Mucosa of gallbladder (tissue), 1 donor: Measurements from ENCODE around the gene GUCD1. TPM values are rescaled to one million over a fixed set of nuclear protein-coding genes. Genes with fewer than 3 reads are reported as not detected.

ENCODE experiments used
- DNase-seq: peaks from one replicate; pipeline ENCODE4 v3.0.0-alpha.2; 2020; ENCODE audit warnings: low spot score
- total RNA-seq: library from RNA; stranded (reverse); gene quantifications from one replicate; pipeline ENCODE4 v1.2.1, GENCODE V29; 2021
- donor health status: DM: no; HTN: no; CAD: no.

Gene GUCD1
- total RNA-seq, 1 donor from 2014 or later = 201 TPM

GRCh38 chr22:24590596-24591173, 35.7 kb upstream of the GUCD1 start:
- no peak for DNase-seq

DNA sequence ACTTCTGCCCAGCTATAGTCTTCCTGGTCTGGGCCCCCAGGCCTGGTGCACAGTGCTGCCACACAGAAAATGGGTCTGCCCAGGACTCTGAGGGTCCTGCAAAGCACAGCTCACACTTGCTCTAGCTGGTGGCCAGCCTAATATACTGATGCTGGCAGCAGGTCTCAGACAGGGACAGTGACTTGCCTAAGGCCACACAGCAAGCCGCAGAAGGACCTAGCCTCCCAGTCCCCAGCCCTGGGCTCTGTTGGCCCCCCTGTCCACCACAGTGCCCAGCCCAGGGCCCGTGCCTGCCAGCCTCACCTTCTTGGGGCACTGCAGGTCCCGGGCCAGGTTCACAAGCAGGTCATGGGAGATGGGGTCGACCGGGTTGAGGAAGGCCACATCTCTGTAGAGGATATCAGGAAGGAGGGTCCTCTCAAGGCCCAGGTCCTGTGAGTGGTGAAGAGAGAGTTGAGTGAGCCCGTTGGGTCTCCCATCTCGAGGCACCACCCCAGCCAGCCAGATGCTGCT, 34.6 kb upstream of the GUCD1 start:
- no peak for DNase-seq

GRCh38 chr22:24588757-24589481, 34.0 kb upstream of the GUCD1 start:
- no peak for DNase-seq

- DNase-seq = peak; percentile 65
Measured at GRCh38 chr22:24588381-24588756, 33.4 kb upstream of the GUCD1 start.

DNA sequence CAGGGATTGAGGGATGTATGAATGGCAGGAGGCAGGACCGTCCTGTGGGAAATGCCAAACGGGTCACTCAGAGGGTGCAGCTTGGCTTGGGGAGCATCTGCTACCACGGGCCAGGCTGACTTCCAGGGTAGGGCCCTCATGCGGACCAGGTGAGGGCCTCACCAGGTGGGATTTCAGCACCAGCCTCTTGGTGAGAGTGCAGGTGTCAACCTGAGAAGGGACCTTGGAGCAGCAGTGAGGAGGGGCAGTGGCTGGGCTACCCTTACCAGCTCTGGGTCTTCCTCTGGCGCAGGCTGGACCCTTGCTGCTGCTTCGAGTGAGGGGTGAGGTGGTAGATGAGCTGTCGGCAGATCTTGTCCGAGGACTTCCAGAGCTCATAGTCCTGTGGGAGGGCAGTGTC, 33.0 kb upstream of the GUCD1 start:
- no peak for DNase-seq

- no peak for DNase-seq
Measured at GRCh38 chr22:24587251-24587650, 32.3 kb upstream of the GUCD1 start.

GRCh38 chr22:24585927-24586546, 31.1 kb upstream of the GUCD1 start:
- no peak for DNase-seq

- DNase-seq = no peak
Measured at GRCh38 chr22:24585461-24585860, 30.5 kb upstream of the GUCD1 start.

GRCh38 chr22:24584871-24585411, 30.0 kb upstream of the GUCD1 start:
- no peak for DNase-seq

GRCh38 chr22:24584166-24584790, 29.3 kb upstream of the GUCD1 start:
- no peak for DNase-seq

- peak; percentile 24 for DNase-seq
Measured at GRCh38 chr22:24583221-24584165, 28.6 kb upstream of the GUCD1 start.

- DNase-seq = no peak
Measured at GRCh38 chr22:24582056-24582814, 27.3 kb upstream of the GUCD1 start.

DNA sequence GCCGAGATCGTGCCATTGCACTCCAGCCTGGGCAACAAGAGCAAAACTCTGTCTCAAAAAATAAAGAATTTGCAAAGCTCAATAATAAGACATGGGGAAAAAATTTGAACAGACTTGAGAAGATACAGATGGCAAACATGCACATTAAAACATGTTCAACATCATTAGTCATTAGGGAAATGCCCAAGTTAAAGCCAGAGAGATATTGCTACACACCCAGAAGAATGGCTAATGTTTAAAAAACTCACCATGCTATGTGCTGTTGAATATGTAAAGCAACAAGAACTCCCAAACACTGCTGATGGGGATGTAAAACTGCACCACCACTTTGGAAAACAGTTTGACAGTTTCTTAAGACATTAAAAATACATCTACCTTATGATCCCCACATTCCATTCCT, 25.3 kb upstream of the GUCD1 start:
- DNase-seq = no peak

DNA sequence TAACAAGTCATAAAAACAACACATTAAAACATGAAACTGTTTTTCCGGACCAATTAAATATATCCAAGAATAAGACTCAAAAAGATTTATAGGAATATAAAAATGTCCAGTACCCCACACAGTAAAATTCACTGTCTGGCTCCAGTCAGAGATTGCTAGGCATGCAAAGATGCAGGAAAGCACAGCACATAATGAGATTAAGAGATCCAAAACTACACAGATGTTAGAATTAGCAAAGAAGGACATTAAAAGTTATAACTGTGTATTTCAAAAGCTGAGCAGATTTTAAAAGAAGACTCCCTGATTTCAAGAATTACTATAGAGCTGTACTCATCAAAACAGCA, 24.3 kb upstream of the GUCD1 start:
- no peak for DNase-seq

- DNase-seq = peak; percentile 55
Measured at GRCh38 chr22:24578355-24579257, 23.7 kb upstream of the GUCD1 start.

DNA sequence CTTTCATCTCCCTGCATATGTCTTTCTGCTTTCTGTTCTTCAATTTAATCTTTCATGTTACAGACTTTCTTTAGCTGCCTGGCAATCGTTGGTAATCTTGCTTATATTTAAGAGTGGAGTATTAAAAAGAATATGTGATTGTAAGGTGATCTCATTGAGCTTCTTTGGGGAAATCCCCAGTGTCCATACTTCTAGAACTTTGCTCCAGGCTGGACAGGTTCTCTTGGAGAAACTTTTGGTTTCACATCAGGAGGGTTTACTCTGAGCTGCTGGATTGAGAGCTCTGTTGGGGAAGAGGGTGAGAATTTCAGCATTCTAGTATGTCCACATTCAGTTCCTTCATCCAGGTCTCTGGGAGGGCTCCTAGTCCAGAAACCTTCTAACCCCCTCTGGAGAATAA, 21.8 kb upstream of the GUCD1 start:
- no peak for DNase-seq

GRCh38 chr22:24571266-24571665, 16.3 kb upstream of the GUCD1 start:
- no peak for DNase-seq

DNA sequence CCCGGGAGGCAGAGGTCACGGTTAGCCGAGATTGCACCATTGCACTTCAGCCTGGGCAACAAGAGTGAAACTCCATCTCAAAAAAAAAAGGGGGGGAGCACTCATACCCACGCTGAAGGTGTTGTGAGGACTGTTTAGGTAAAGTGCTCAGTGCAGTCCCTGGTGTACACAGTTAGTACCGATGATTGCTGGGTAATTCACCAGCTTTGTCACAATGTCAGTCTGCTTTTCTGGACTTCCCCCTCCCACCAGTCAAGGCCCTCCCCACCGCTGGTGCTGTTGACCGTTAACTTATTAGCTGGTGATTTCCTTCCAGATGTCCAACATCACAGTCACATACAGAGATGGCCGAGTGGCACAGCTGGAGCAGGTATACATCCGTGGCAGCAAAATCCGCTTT, 12.7 kb upstream of the GUCD1 start:
- DNase-seq = no peak

GRCh38 chr22:24566899-24567511, 12.1 kb upstream of the GUCD1 start:
- DNase-seq = no peak
